DOHH2 (cell line): ENCODE measurements around the gene REEP1.

Experiments used
- H3F3A ChIP-seq: fragments of 200-600 bp; sonication (generic), shearing (Covaris generic); 2 replicates; pipeline ENCODE4 v1.6.0; 2016; ENCODE audit warnings: antibody characterized with exemption, mild to moderate bottlenecking; ENCODE audit not compliant: control insufficient read depth, insufficient read depth
- H3K27ac ChIP-seq: fragments of 200-600 bp; sonication (generic); 2 replicates; pipeline ENCODE4 v1.5.1; 2014; ENCODE audit warnings: low read depth, mild to moderate bottlenecking, low read length, moderate library complexity
- H3K27me3 ChIP-seq: fragments of 200-600 bp; sonication (generic); 2 replicates; pipeline ENCODE4 v1.6.1; 2014; ENCODE audit warnings: mild to moderate bottlenecking, low read length, mixed read lengths; ENCODE audit not compliant: control insufficient read depth
- H3K36me3 ChIP-seq: fragments of 200-600 bp; sonication (generic); 2 replicates; pipeline ENCODE4 v1.6.1; 2014; ENCODE audit warnings: mild to moderate bottlenecking, low read length, moderate library complexity, mixed read lengths; ENCODE audit not compliant: control insufficient read depth
- H3K4me1 ChIP-seq: fragments of 200-600 bp; sonication (generic); 2 replicates; pipeline ENCODE4 v1.6.1; 2014; ENCODE audit warnings: mild to moderate bottlenecking, low read length, mixed read lengths; ENCODE audit not compliant: control insufficient read depth
- H3K4me2 ChIP-seq: fragments of 200-600 bp; sonication (generic); 2 replicates; pipeline ENCODE4 v1.6.0; 2014; ENCODE audit warnings: mild to moderate bottlenecking, low read length, moderate library complexity
- H3K4me3 ChIP-seq: fragments of 200-600 bp; sonication (generic); 2 replicates; pipeline ENCODE4 v1.5.1; 2014; ENCODE audit warnings: mild to moderate bottlenecking, low read length, mixed read lengths
- H3K79me2 ChIP-seq: fragments of 200-600 bp; sonication (generic); 2 replicates; pipeline ENCODE4 v1.6.1; 2014; ENCODE audit warnings: mild to moderate bottlenecking, low read length, mixed read lengths; ENCODE audit not compliant: control insufficient read depth
- H3K9me2 ChIP-seq: fragments of 200-600 bp; sonication (generic); replicated peaks from 2 replicates; pipeline ENCODE4 v1.6.1; 2014; ENCODE audit warnings: mild to moderate bottlenecking, low read length, mixed read lengths; ENCODE audit not compliant: control insufficient read depth
- H3K9me3 ChIP-seq: fragments of 200-600 bp; sonication (generic); 2 replicates; pipeline ENCODE4 v1.6.1; 2014; ENCODE audit warnings: antibody characterized with exemption, low read length, mixed read lengths; ENCODE audit not compliant: control insufficient read depth, insufficient read depth
- H4K20me1 ChIP-seq: fragments of 200-600 bp; sonication (generic); 2 replicates; pipeline ENCODE4 v1.6.0; 2014; ENCODE audit warnings: low read depth, mild to moderate bottlenecking, antibody characterized with exemption, low read length, moderate library complexity; ENCODE audit not compliant: control insufficient read depth, insufficient read depth
- EZH2phosphoT487 ChIP-seq: fragments of 200-600 bp; sonication (generic); IDR thresholded peaks from 2 replicates; pipeline ENCODE4 v1.6.1; 2017; ENCODE audit warnings: borderline replicate concordance, mild to moderate bottlenecking, antibody characterized with exemption, low read length, moderate library complexity, mixed read lengths
- TF ChIP-seq, protein P1 (sequence below): fragments of 200-600 bp; sonication (generic); IDR thresholded peaks from one replicate; pipeline ENCODE4 v1.5.1; 2014; ENCODE audit warnings: antibody characterized with exemption, mild to moderate bottlenecking, low read depth, low read length; ENCODE audit not compliant: poor library complexity, severe bottlenecking

Gene REEP1

DNA sequence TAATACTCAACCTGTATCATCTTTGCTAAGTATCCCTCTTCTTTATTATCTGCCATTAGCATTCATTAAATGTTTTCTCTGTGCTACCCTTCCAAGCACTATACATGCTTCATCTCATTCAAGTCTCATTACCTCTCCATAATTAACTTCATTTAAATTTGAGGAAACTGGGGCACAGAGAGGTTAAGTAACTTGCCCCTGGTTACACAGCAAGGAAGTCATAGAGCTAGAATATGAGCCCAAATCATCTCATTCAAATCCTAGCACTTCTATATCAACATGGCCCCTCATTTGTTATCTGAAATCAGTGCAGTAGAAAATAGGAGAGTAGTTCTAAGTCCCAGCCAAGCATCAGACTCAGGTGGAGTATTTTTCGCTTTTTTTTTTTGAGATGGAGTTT is 133.8 kb downstream of the REEP1 start:
- Histone ChIP-seq H4K20me1 (peaks cover 7% of the 10 kb centered on the region), H3K27ac (no peak overlapping the region), H3K79me2 (peaks cover 72% of the 10 kb centered on the region), H3K4me1 (peaks cover 42% of the 10 kb centered on the region), H3K27me3 (no peaks in the 10 kb centered on the region), H3K9me3 (no peaks in the 10 kb centered on the region), H3F3A (no peaks in the 10 kb centered on the region), H3K4me2 (peak overlapping the region; percentile 49), H3K4me3 (0 out of 2 replicates have a peak overlapping the region, but pooled peaks have one; percentile 14), H3K36me3 (peaks cover 65% of the 10 kb centered on the region), H3K9me2 (no peaks in the 10 kb centered on the region)
- TF ChIP-seq EZH2phosphoT487 = no peak
- TF ChIP-seq, protein P1, sequence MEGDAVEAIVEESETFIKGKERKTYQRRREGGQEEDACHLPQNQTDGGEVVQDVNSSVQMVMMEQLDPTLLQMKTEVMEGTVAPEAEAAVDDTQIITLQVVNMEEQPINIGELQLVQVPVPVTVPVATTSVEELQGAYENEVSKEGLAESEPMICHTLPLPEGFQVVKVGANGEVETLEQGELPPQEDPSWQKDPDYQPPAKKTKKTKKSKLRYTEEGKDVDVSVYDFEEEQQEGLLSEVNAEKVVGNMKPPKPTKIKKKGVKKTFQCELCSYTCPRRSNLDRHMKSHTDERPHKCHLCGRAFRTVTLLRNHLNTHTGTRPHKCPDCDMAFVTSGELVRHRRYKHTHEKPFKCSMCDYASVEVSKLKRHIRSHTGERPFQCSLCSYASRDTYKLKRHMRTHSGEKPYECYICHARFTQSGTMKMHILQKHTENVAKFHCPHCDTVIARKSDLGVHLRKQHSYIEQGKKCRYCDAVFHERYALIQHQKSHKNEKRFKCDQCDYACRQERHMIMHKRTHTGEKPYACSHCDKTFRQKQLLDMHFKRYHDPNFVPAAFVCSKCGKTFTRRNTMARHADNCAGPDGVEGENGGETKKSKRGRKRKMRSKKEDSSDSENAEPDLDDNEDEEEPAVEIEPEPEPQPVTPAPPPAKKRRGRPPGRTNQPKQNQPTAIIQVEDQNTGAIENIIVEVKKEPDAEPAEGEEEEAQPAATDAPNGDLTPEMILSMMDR = no peak

GRCh38 chr2:86202702-86203101 is 134.7 kb downstream of the REEP1 start:
- Histone ChIP-seq H3K79me2 (peaks cover 74% of the 10 kb centered on the region), H3K9me3 (no peaks in the 10 kb centered on the region), H4K20me1 (peaks cover 7% of the 10 kb centered on the region), H3K27ac (no peak overlapping the region), H3K27me3 (no peaks in the 10 kb centered on the region), H3K4me3 (no peak overlapping the region), H3K9me2 (no peaks in the 10 kb centered on the region), H3K4me1 (peaks cover 47% of the 10 kb centered on the region), H3K36me3 (peaks cover 56% of the 10 kb centered on the region), H3F3A (no peaks in the 10 kb centered on the region), H3K4me2 (no peak overlapping the region)
- no peak for TF ChIP-seq EZH2phosphoT487
- TF ChIP-seq, protein P1 = no peak

- Histone ChIP-seq H3K27ac (no peak overlapping the region), H3K9me2 (no peaks in the 10 kb centered on the region), H3K4me1 (peaks cover 47% of the 10 kb centered on the region), H3K9me3 (no peaks in the 10 kb centered on the region), H3K4me3 (no peak overlapping the region), H3F3A (no peaks in the 10 kb centered on the region), H3K79me2 (peaks cover 74% of the 10 kb centered on the region), H3K27me3 (no peaks in the 10 kb centered on the region), H3K4me2 (peak overlapping the region; percentile 29; the same call in 1 of the 2 replicates), H3K36me3 (peaks cover 52% of the 10 kb centered on the region), H4K20me1 (peaks cover 7% of the 10 kb centered on the region)
- no peak for TF ChIP-seq EZH2phosphoT487
- TF ChIP-seq, protein P1 = no peak
These were observed 135.1 kb downstream of the REEP1 start for GRCh38 chr2:86202336-86202692.
